Fibroblast of upper back skin (primary cell): ENCODE results near the gene SCUBE3.

ENCODE experiments used
- DNase-seq: peaks from one replicate; pipeline ENCODE4 v3.0.0-alpha.2; 2013

SCUBE3 gene

DNA sequence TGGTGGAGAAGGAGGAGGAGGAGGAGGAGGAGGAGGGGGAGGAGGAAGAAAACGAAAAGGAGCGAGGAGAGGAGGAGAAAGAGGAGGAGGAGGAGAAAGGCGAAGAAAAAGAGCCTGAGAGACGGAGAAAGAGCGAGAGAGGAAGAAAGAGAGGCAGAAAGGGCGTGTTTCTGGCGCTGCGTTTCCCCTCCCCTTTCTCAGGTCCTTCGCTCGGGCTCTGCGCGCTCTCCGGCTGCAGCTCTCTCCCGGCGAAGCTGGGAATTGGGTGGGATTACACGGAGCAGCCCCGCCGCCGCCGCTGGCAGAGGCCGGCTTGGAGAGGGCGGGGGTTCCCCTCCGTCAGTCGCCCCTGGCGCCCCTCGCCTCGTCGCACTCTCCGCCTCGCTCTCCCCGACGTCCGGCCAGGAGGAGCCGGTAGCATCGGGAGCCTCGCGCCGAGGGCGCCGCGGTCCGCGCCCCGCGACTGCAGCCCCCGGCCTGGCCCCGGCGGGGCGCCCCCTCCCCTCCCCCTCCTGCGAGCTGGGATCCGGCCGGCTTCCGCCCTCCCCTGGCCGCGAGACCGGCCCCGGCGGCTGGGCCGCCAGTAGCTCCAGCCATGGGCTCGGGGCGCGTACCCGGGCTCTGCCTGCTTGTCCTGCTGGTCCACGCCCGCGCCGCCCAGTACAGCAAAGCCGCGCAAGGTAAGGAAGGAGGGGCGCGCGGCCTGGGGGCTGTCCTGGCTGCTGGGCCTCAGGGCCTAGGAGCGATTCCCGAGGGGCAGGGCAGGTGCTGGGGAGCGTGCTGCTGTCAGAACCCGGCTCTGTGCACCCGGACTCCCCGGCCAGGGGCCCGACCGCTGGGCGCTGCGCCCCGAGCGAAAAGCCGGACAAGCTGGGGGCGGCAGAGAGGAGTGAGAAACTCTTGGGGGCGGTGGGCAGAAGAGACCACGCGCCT, at the start of gene SCUBE3:
Gene SCUBE3, plus strand, starts transcription at position 133 of the 933 bp plus-strand sequence. Its CDS starts 463 bp downstream, at position 596.
- DNase-seq = peak; percentile 55

DNA sequence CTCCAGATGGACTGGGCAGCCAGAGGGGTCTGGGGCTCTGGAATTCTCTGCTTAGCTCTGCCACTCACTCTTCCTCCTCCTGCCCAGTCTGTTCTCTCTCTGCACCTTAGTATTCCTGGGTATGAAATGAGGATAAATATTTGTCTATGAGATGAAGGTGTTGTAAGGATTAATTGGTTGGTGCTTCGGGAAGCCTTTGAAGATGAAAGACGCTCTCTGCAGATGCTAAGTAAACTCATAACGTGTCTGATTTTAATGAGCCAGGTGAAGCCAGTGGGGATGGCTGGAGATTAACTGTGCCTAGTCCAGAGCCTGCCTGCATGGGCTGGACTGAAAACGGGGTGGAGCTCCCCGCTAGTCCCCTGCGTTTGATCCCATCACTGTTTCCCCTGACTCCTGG, 49.5 kb upstream of the SCUBE3 start:
- no peak for DNase-seq

- DNase-seq = no peak
Observed at GRCh38 chr6:35164868-35165267, 48.9 kb upstream of the SCUBE3 start.

DNA sequence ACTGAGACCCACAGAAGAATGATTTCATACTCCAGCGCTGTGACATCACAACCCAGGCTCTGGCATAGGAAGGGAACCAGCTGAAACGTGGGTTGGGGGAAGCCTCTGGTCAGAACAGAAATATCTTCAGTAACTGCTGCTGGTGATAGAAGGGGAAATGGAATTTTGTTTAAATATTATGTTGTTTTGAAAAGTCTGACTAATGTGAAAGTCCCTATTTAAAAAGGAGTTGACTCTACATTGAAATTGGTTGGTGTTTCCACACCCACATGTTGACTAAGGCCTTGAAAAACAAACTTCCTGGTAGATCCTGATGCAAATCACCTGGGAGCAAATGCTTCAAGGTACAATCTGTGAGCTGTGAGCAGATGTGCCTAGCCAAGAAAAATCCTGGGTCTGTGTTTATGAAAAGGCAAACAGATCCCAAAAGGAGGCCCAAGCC, 48.1 kb upstream of the SCUBE3 start:
- DNase-seq = no peak

- no peak for DNase-seq
Observed at GRCh38 chr6:35166116-35166515, 47.6 kb upstream of the SCUBE3 start.

GRCh38 chr6:35166520-35166919, 47.2 kb upstream of the SCUBE3 start:
- no peak for DNase-seq

- no peak for DNase-seq
Observed at GRCh38 chr6:35167505-35167904, 46.3 kb upstream of the SCUBE3 start.

DNA sequence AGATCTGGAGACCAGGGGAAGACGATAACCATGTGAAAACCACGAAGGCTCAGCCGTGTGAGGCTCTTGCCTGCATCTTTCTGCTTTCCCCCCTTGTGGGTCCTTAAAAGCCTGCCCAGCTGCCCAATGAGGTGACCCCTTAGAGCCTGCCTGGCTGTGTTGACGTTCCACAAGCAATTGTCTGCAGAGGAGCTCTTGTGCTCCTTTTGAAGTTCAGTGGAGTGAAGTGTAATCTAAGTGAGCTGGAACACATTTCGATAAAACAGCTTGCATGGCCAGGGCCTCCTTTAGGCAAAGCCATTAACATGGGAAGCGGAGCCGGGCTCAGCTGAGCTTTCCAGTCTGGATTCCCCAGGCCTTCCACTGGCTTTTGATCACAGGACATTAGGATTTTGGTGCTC, 45.3 kb upstream of the SCUBE3 start:
- no peak for DNase-seq

GRCh38 chr6:35170166-35170565, 43.6 kb upstream of the SCUBE3 start:
- DNase-seq = peak; percentile 81

GRCh38 chr6:35170891-35171290, 42.9 kb upstream of the SCUBE3 start:
- DNase-seq = no peak

GRCh38 chr6:35173044-35173426, 40.7 kb upstream of the SCUBE3 start:
- peak; percentile 75 for DNase-seq

- DNase-seq = no peak
Observed at GRCh38 chr6:35173427-35174087, 40.2 kb upstream of the SCUBE3 start.

GRCh38 chr6:35174088-35174434, 39.7 kb upstream of the SCUBE3 start:
- no peak for DNase-seq

DNA sequence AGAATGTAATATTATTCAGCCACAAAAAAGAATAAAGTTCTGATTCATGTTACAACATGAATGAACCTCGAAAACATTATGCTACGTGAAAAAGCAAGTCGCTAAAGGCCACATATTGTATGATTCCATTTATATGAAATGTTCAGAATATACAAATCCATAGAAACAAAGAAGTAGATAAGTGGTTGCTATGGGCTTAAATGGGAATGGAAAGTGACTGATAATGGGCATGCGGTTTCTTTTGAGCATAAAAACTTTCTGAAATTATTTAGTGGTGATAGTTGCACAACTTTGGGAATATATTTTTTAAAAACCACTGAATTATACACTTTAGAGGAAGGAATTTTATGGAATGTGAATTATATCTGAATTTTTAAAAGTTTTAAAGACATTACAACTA, 39.3 kb upstream of the SCUBE3 start:
- DNase-seq = no peak

DNA sequence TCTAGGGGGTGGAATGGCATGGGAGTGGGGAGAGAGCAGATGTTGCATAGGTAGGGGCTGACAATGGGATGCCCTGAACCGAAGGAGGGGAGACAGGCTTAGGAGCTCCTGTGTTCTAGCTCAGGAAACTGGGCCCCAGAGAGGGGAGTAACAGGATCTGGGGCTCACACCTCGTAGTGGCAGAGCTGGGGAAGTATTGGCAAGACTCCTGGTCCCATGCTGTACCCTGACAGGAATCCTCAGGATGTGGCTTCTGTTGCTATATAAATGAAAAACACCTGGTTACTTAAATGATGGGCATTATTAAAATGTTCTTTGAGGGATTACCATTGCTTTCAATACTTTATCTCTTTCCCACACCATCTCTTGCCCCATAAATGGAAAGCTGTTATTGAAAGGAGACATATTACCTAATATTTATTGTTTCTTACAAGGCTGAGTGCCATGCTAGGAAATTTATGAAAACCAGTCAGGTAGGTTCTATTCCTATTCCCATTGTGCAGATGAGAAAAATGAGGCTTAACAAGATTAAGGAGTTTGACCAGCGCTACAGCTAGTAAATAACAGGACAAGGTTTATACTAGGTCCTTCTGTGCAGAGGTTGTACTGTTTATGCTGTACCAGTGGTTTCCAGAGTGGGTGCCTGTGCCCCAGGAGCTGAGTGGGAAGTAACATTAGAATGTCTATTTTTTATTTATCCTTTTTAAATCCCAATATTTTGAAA, 37.3 kb upstream of the SCUBE3 start:
- DNase-seq = no peak

DNA sequence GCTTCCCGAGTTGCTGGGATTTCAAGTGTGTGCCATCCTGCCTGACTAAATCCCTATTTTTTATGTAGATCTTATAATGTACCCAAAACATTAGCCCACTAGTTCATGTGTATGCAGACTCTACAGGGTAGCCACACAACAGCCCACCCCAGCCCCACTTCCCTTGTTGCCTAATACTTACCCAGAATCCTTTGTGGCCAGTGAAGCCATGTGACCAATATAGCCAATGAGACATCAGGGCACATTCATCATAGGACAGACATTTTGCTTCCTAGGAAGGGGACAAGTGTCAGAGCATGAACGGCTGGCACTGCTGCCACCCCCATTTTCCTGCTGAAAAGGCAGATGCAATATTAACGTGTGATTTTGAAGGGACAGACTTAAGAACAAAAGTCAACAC, 36.6 kb upstream of the SCUBE3 start:
- DNase-seq = no peak

GRCh38 chr6:35177596-35177995, 36.2 kb upstream of the SCUBE3 start:
- peak; percentile 85 for DNase-seq

DNA sequence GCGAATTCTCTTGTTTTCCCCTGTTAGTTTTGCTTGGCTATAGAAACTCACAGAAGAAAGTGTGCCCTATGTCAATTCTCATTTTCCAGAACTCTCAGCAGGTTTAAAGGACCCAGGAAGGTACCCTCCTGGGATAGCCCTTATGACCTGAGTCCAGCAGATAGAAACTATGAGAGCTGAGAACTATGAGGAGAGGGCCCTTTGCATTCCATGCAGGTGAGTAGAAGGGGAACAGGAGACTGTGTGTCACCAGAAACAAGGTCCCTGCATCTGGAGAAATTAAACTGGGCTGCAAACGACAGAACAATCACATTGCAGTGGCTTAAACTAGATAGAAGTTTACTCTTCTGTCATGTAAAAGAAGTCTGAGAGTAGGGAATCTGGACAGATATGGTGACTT, 35.7 kb upstream of the SCUBE3 start:
- DNase-seq = no peak

DNA sequence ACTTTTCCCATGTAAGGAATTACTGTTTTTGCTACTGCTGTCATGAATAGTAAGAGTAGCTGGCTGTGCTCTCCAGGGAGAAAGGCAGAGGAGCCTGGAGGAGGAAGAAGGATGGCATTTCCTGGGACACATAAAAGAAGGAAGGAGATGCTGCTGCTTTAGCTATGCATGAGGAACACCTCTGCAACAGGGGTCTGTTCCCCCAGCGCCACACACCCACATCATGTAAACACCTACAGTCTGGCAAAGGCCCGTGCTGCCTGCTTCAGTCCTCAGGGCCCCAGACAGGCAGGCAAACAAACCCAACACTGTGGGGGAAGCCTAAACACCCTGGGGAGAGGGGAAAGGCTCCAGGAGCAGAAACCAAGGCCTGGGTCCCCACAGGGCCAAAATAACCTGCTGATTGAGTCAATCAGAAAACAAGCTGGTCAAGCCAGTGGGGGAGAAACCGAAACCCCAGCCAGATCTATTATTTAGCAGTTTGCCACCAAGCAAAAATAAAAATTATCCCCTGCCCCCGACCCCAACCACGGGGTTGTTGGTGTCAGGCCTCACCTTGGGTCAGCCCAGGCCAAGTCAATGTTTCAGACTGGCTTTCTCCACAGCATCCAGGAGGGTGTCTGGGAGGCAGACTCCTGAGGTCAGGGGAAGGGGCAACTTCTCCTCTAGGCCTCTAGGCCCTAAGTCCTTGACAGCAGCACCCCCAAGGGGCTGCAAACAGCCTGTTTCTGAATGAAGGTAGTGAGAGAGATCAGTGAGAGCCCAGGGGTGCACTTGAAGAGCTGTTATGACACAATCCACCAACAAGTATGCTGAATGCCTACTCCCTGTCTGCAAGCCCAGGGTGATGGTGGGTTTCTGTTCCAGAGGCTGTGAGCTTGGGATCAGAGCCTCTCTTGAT, 34.6 kb upstream of the SCUBE3 start:
- DNase-seq = peak; percentile 45

DNA sequence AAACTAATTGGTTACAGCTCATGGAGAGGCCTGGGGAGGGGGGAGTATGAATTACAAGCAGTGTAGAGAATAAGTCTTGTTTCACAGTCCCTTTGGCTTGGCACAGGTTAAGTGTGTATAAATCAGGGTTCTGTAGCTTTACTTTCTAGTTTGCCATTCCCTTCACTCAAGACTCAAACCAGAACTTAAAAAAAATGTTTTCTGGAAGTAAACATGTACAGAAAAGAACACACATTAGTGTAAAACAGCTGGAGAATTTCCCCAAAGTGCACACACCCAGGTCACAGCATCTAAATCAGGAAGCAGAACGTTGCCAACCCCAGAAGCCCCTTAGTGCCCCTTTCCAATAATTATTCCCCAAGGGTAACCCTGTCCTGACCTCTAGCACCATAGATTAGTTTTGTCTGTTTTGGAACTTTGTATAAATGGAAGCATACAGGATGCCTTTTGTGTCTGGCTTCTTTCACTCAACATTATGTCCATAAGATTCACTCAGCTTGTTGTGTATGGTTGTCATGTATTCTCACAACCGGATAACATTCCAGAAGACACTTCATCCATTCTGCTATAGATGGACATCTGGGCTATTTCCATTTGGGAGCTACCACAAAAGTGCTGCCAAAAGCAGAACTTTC, 33.7 kb upstream of the SCUBE3 start:
- DNase-seq = no peak

GRCh38 chr6:35181308-35181932, 32.3 kb upstream of the SCUBE3 start:
- DNase-seq = peak; percentile 75
